Measurements from ENCODE around the gene TSHZ2.
"Not testable (repeated sequence)": the region's sequence is repeated elsewhere in the genome, so short reads cannot be mapped to it uniquely, and the experiment has no call there.

TSHZ2 gene

DNA sequence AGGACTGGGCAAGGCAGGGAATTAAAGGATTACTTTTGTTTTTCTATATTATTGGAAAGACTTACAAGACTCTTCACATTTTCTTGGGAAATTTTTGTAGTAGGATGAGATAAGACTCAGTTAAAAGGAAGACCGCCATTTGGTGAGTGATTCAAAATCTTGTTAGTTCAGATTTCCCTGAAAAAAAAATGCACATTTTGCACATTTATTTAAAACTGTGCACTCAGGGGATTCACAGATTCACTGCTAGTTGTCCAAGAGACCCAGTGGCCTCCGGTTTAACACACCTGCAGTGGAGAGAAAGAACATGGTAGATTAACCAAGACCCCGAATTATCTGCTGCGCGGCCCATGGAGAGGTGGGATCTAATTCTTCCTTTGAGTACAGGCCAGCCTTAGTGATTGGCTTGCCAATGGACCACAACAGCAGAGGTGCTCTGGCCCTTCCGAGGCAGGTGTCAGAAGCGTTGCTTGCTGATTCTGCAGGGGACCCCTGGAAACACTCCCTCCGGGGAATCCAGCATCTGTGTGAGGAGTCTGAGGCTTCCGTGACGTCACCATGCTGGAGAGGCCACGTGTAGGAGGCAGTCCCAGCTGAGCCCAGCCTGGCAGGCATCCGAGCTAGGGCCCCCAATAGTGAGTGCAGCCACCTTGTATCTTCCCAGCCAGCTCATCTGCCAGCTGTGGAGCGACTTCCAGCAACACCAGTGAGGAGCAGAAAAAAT is 552.6 kb downstream of the TSHZ2 start:
- DNase-seq (ENCODE audit: low read depth in 2 of 3, low spot score in 1 of 3), result no peak

DNA sequence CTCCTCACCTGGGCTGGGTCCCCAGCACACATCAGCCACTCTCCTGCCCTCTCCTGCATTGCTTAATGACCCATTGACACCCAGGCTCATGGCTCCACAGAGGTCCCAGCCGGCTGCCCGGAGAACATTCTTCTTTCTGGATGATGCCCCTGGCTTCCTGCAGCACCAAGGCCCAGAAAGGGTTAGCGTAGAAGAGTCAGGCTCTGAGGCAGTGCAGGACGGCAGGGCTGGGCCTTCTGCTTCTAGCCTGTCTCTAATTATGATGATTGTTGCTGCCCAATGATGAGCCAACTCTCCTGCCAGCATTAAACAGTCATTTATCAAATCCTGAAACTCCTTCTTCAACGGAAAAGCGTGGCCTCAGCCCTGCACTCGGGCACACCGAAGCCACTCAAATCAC is 555.0 kb downstream of the TSHZ2 start:
- no peak for DNase-seq (ENCODE audit: low read depth in 2 of 3, low spot score in 1 of 3)

DNA sequence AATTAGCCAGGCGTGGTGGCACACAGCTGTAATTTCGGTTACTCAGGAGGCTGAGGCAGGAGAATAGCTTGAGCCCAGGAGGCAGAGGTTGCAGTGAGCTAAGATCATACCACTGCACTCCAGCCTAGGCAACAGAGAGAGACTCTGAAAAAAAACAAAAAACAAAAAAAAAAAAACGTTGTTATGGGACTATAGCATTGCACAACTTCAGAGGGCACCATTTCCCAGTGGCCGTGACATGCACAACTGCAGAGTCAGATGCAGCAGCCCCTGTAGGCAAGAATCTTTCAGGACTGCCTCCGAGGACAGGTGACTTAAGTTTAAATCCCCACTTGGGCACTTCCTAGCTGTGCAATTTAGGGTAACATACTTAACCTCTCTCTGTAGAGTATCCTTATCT is 557.5 kb downstream of the TSHZ2 start:
- no peak for DNase-seq (ENCODE audit: low read depth in 2 of 3, low spot score in 1 of 3)

DNA sequence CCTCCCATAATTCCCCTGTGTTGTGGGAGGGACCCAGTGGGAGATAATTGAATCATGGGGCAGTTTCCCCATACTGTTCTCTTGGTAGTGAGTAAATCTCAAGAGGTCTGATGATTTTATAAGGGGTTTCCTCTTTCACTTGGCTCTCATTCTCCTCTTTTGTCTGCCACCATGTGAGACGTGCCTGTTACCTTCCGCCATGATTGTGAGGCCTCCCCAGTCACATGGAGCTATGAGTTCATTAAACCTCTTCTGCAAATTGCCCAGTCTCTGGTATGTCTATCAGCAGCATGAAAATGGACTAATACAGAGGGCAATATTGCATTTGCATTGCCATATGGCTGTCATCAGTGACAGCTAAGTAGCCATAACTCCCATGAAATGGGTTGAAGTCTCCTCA is 558.3 kb downstream of the TSHZ2 start:
- DNase-seq (ENCODE audit: low read depth in 2 of 3, low spot score in 1 of 3), result no peak

DNA sequence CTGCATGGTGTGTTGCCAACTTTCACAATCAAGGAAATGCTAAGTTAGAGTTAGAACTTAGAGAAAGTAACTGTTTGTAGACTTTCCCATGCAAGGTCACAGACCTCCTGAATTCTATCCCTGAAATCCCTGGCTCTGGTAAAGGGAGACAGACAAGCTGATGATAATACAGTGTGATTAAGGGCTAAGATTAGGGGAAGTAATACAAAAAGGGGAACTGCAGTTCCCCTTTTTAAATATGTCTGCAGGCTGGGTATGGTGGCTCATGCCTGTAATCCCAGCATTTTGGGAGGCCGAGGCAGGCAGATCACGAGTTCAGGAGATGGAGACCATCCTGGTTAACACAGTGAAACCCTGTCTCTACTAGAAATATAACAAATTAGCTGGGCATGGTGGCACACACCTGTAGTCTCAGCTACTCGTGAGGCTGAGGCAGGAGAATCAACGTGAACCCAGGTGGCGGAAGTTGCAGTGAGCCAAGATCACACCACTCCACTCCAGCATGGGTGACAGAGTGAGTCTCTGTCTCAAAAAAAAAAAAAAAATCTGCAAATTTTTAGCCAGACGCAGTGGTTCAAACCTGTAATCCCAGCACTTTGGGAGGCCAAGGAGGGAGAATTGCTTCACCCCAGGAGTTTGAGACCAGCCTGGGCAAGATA is 560.6 kb downstream of the TSHZ2 start:
- not testable (repeated sequence) for DNase-seq (ENCODE audit: low read depth in 2 of 3, low spot score in 1 of 3)

DNA sequence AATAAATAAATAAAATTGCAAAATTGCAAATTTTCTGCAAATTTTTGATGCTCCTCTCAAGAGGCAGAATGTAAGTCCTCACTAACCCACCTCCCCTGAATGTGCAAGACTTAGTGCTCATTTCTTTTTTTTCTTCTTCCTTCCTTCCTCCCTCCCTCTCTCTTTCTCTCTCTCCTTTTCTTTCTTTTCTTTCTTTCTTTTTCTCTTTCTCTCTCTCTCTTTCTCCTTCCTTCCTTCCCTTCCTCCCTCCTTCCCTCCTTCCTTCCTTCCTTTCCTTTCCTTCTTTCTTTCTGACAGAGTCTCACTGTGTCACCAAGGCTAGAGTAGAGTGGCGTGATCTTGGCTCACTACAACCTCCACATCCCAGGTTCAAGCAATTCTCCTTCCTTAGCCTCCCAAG is 561.3 kb downstream of the TSHZ2 start:
- DNase-seq (ENCODE audit: low read depth in 2 of 3, low spot score in 1 of 3), result no peak

DNA sequence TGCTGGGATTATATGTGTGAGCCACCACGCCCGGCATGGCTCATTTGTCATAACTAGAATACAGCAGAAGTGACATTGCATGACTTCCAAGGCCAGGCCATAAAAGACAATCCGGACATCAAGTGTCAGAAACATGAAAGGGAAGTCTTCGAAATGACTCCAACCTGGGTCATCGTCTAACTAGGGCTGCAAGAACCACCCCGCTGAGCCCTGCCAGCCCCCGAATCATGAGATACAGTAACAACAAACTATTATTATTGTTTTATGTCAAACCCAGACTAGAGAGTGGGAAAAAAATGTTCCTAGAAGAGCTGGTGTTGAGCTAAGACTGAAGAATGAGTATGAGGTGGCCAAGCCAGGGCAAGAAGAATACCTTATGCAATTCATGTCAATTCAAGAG is 561.9 kb downstream of the TSHZ2 start:
- DNase-seq (ENCODE audit: low read depth in 2 of 3, low spot score in 1 of 3), result no peak

DNA sequence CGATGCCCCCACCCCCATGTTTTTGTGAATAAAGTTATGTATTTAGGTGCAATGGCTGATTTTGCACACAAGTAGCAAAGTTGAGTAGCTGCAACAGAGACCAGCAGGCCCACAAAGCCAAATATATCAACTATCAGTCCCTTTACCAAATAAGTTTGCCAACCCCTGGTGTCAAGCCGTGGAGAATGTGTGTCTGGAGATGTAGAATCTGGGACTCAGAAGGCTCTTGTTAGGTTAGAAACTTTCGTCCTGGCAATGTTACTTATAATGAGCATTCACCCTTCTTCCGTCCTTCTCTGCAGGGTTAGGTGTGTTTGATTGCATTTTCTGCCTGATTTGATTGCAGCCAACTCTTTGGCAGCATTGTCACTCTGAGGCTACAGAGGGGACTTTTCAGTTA is 563.7 kb downstream of the TSHZ2 start:
- no peak for DNase-seq (ENCODE audit: low read depth in 2 of 3, low spot score in 1 of 3)

DNA sequence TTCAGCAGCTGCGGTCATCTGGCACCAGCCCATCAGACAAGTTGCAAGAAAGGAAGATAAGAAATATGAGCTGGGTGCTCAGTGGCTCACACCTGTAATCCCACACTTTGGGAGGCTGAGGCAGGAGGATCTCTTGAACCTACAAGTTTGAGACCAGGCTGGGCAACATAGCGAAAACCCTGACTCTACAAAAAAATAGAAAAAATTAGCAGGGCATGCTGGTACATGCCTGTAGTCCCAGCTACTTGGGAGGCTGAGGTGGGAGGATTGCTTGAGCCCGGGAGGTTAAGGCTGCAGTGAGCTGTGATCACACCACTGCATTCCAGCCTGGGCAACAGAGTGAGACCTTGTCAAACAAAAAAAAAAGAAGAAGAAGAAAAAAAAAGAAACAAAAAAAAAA is 564.2 kb downstream of the TSHZ2 start:
- not testable (repeated sequence) for DNase-seq (ENCODE audit: low read depth in 2 of 3, low spot score in 1 of 3)

DNA sequence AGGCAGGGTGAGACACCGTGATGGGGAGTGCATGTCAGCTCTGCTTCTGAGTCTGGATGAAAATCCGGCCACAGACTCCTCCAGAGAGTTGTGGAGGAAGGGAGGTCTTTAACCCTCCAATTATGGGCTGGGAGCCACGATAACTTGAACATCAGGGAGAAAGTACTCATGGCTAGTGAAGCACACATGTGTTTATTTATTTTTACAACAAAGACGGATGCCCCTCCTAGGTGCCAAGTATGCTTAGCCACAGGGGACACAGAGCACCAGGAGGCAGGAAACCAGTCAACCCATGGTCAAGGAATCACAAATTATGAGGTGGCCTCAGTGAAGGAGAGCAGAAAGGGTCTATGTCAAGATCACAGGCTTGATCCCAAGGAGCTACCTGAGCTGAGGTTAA is 567.4 kb downstream of the TSHZ2 start:
- DNase-seq (ENCODE audit: low read depth in 2 of 3, low spot score in 1 of 3), result no peak
